Fibroblast of villous mesenchyme (primary cell): ENCODE results near the gene NANOS3. TPM values are rescaled to one million over a fixed set of nuclear protein-coding genes. Genes with fewer than 3 reads are reported as not detected.

Experiments
- DNase-seq: peaks from one replicate; pipeline ENCODE4 v3.0.0-alpha.2; 2010; ENCODE audit warnings: low read depth
- H3K4me3 ChIP-seq: 2 replicates; pipeline ENCODE4 v1.5.1; 2011; ENCODE audit warnings: low read depth, mild to moderate bottlenecking, low read length
- CTCF ChIP-seq: IDR thresholded peaks from 2 replicates; pipeline ENCODE4 v1.5.1; 2012; ENCODE audit warnings: low read depth, mild to moderate bottlenecking, low read length; ENCODE audit not compliant: insufficient read depth
- total RNA-seq: library from RNA; depleted of rRNA; stranded (reverse); fragments of >200 nt; gene quantifications from 2 replicates; pipeline ENCODE4 v1.2.3, GENCODE V29; 2012

Gene NANOS3
- total RNA-seq, 1 donor = not detected

- TF ChIP-seq CTCF = no peak
- H3K4me3 ChIP-seq = peak within 1 kb of the TSS; percentile 79
- DNase-seq = peak; percentile 79
Measured at GRCh38 chr19:13905634-13906520, 28.9 kb downstream of the NANOS3 start, which contains the start of the genes BRME1 and CC2D1A. Gene BRME1 (minus strand): TSS chr19:13906117. CDS start chr19:13904892, 1,225 bp downstream. Gene CC2D1A (plus strand): TSS chr19:13906201. CDS start chr19:13906442, 241 bp downstream.

- peak overlapping the region; percentile 79 for H3K4me3 ChIP-seq
- DNase-seq = no peak
- TF ChIP-seq CTCF = no peak
Measured at GRCh38 chr19:13906521-13906904, 29.6 kb downstream of the NANOS3 start.

- TF ChIP-seq CTCF = no peak
- peak overlapping the region; percentile 79 for H3K4me3 ChIP-seq
- DNase-seq = no peak
Measured at GRCh38 chr19:13906910-13907309, 30.0 kb downstream of the NANOS3 start.

DNA sequence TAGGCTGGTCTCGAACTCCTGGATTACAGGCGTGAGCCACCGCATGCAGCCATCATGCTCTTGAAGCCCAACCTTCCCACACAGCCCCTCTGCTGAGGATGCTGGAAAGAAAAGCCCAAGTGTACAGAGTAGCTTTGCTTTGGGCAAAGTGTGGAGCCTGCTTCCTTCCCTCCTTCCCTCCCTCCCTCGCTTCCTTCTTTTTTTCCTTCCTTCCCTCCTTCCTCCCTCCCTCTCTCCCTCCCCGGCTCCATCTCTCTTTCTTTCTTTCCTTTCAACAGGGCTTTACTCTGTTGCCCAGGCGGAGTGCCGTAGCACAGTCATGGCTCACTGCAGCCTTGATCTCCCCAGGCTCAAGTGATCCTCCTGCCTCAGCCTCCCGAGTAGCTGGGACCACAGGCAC is 31.7 kb downstream of the NANOS3 start:
- no peak for DNase-seq
- H3K4me3 ChIP-seq = no peak overlapping the region
- no peak for TF ChIP-seq CTCF

DNA sequence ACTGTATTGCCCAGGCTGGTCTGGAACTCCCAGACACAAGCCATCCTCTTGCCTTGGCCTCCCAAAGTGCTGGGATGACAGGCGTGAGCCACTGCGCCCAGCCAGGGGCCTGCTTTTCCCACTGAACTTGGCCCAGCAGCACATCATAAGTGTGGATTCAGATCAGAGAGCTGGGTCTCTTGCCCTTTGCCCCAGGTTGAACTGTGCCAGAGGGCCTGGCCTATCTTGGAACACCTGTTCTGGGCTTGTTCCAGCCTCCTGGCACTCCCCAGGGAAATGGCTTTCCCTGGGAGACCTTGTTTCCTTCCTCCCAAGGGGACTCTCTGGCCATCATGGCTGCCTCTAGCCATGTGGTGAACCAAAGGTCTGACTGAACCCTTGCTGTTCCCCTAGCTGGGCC is 32.5 kb downstream of the NANOS3 start:
- no peak overlapping the region for H3K4me3 ChIP-seq
- DNase-seq = no peak
- TF ChIP-seq CTCF = no peak

GRCh38 chr19:13913352-13913751 is 36.4 kb downstream of the NANOS3 start:
- no peak for TF ChIP-seq CTCF

More at GRCh38 chr19:13913352-13913751, 36.4 kb downstream of the NANOS3 start:
- H3K4me3 ChIP-seq = no peak overlapping the region
- no peak for DNase-seq
